Mesothelial cell of epicardium (in vitro differentiated cells): ENCODE data around the gene NTPCR. TPM values are rescaled to one million over a fixed set of nuclear protein-coding genes. Genes with fewer than 3 reads are reported as not detected.

ENCODE experiments used
- DNase-seq, 2 experiments: peaks; one replicate each; pipeline ENCODE4 v3.0.0; 2021; ENCODE audit warnings: low spot score in 2 of 2; ENCODE audit not compliant: unreplicated experiment in 2 of 2
- H3K27ac Mint-ChIP-seq: 2 replicates; pipeline ENCODE4 v1.8.0; 2021; ENCODE audit warnings: mixed read lengths
- H3K27me3 Mint-ChIP-seq: 2 replicates; pipeline ENCODE4 v1.8.0; 2021; ENCODE audit warnings: low read depth, mixed read lengths
- H3K36me3 Mint-ChIP-seq: 2 replicates; pipeline ENCODE4 v1.8.0; 2021; ENCODE audit warnings: mixed read lengths
- H3K4me1 Mint-ChIP-seq: 2 replicates; pipeline ENCODE4 v1.8.0; 2021; ENCODE audit warnings: mixed read lengths
- H3K4me3 Mint-ChIP-seq: 2 replicates; pipeline ENCODE4 v1.8.0; 2021; ENCODE audit warnings: mild to moderate bottlenecking, moderate library complexity, mixed read lengths
- H3K9me3 Mint-ChIP-seq: 2 replicates; pipeline ENCODE4 v1.8.0; 2021; ENCODE audit warnings: mixed read lengths
- CTCF ChIP-seq: fragments of 200-600 bp; sonication (generic); IDR thresholded peaks from one replicate; pipeline ENCODE4 v1.5.0; 2021; ENCODE audit warnings: antibody characterized with exemption; ENCODE audit not compliant: unreplicated experiment
- total RNA-seq: library from RNA; stranded (reverse); gene quantifications from 3 replicates; pipeline ENCODE4 v1.2.1, GENCODE V29; 2021

The NTPCR gene
- total RNA-seq, 1 donor from 2014 or later = 59.1 TPM

GRCh38 chr1:232966663-232967062, 16.3 kb downstream of the NTPCR start:
- Mint-ChIP-seq H3K27me3 (no peaks in the 10 kb centered on the region), H3K4me1 (peaks cover 41% of the 10 kb centered on the region), H3K36me3 (peaks cover 28% of the 10 kb centered on the region), H3K9me3 (peaks cover 4% of the 10 kb centered on the region), H3K4me3 (no peak overlapping the region), H3K27ac (peak overlapping the region; percentile 36)
- no peak for DNase-seq
- no peak for TF ChIP-seq CTCF

- peaks cover 19% of the 10 kb centered on the region for H3K9me3 Mint-ChIP-seq
- H3K36me3 Mint-ChIP-seq = peaks cover 45% of the 10 kb centered on the region
- H3K27ac Mint-ChIP-seq = no peak overlapping the region
- no peak overlapping the region for H3K4me3 Mint-ChIP-seq
- H3K27me3 Mint-ChIP-seq = no peaks in the 10 kb centered on the region
- TF ChIP-seq CTCF = no peak
- H3K4me1 Mint-ChIP-seq = peaks cover 25% of the 10 kb centered on the region
- DNase-seq = no peak
Observed at GRCh38 chr1:232968391-232968790, 18.0 kb downstream of the NTPCR start.

GRCh38 chr1:232968965-232969364, 18.6 kb downstream of the NTPCR start:
- no peak overlapping the region for H3K27ac Mint-ChIP-seq
- peaks cover 25% of the 10 kb centered on the region for H3K9me3 Mint-ChIP-seq
- peaks cover 22% of the 10 kb centered on the region for H3K4me1 Mint-ChIP-seq
- no peak for TF ChIP-seq CTCF
- DNase-seq = no peak
- H3K27me3 Mint-ChIP-seq = no peaks in the 10 kb centered on the region
- peaks cover 50% of the 10 kb centered on the region for H3K36me3 Mint-ChIP-seq
- no peak overlapping the region for H3K4me3 Mint-ChIP-seq

GRCh38 chr1:232969799-232970198, 19.4 kb downstream of the NTPCR start:
- no peak for TF ChIP-seq CTCF
- DNase-seq = no peak
- Mint-ChIP-seq H3K27me3 (no peaks in the 10 kb centered on the region), H3K4me1 (peaks cover 19% of the 10 kb centered on the region), H3K9me3 (peaks cover 33% of the 10 kb centered on the region), H3K27ac (no peak overlapping the region), H3K36me3 (peaks cover 59% of the 10 kb centered on the region), H3K4me3 (no peak overlapping the region)

- Mint-ChIP-seq H3K27me3 (no peaks in the 10 kb centered on the region), H3K36me3 (peaks cover 64% of the 10 kb centered on the region), H3K27ac (no peak overlapping the region), H3K4me3 (no peak overlapping the region), H3K4me1 (peaks cover 12% of the 10 kb centered on the region), H3K9me3 (peaks cover 36% of the 10 kb centered on the region)
- no peak for DNase-seq
- no peak for TF ChIP-seq CTCF
Observed at GRCh38 chr1:232970508-232970907, 20.1 kb downstream of the NTPCR start.
